ENCODE results near the gene ETNK2. TPM values are rescaled to one million over a fixed set of nuclear protein-coding genes. Genes with fewer than 3 reads are reported as not detected.

Gene ETNK2
- total and polyA plus RNA-seq, 2 donors (not counting 1 experiment from before 2014, with no cell fraction given), result 0.49 to 2.8 TPM

- H3K9ac ChIP-seq (ENCODE audit: low read length), result no peak overlapping the region
- CTCF ChIA-PET, result interaction anchor here (0.7 to 1.2 kb wide), 2 partner anchors 14 to 19 kb away, joined by 3 read pairs; no protein-coding TSS in a partner anchor
- H3K4me1 Mint-ChIP-seq, result no peaks in the 10 kb centered on the region
Measured at GRCh38 chr1:204143276-204144041, 8.4 kb downstream of the ETNK2 start.

More at GRCh38 chr1:204143276-204144041, 8.4 kb downstream of the ETNK2 start:
- H3K27me3 Mint-ChIP-seq, result peaks cover 23% of the 10 kb centered on the region
- DNase-seq (no peak), ATAC-seq (ENCODE audit: low read depth) (no peak)
- H3K9me3 ChIP-seq (ENCODE audit: control extremely low read depth in 1 of 3, control insufficient read depth in 2 of 3, insufficient read depth in 1 of 3, low read length in 2 of 3), result no peaks in the 10 kb centered on the region
- POLR2A ChIA-PET, result no interaction called here
- H3K4me3 ChIP-seq (ENCODE audit: control extremely low read depth in 1 of 5, extremely low read depth in 1 of 5, insufficient read depth in 1 of 5, low read depth in 2 of 5, low read length in 4 of 5), result no peak overlapping the region
- no peak overlapping the region for H3K4me2 ChIP-seq (replicated peaks; ENCODE audit: low read depth, low read length, poor library complexity, severe bottlenecking)
- intact Hi-C loops (cut with micrococcal nuclease), result no loop called here
- no peaks in the 10 kb centered on the region for H3K36me3 ChIP-seq (replicated peaks in 1 of 2; ENCODE audit: control extremely low read depth in 1 of 2, control insufficient read depth in 1 of 2, extremely low read depth in 1 of 2, insufficient read depth in 2 of 2, low read length in 1 of 2)
- no peaks in the 10 kb centered on the region for H3K4me1 ChIP-seq (ENCODE audit: control insufficient read depth in 2 of 2, insufficient read depth in 2 of 2, low read length in 2 of 2)
- no peaks in the 10 kb centered on the region for H3K9me3 Mint-ChIP-seq (ENCODE audit: insufficient read depth)
- TF ChIP-seq EZH2 (IDR thresholded peaks at IDR 0.05; ENCODE audit: borderline replicate concordance, insufficient read depth, low read depth, low read length, poor library complexity, severe bottlenecking), result no peak
- no peak for TF ChIP-seq CTCF (IDR thresholded peaks at IDR 0.05)
- H3K27ac Mint-ChIP-seq, result no peak overlapping the region
- H3K4me3 Mint-ChIP-seq, result no peak overlapping the region
- H3K79me2 ChIP-seq (ENCODE audit: control insufficient read depth, insufficient read depth, low read length), result no peaks in the 10 kb centered on the region
- H2AFZ ChIP-seq (ENCODE audit: insufficient read depth, low read depth, low read length, poor library complexity, severe bottlenecking), result no peak overlapping the region
- H3K27me3 ChIP-seq (replicated peaks in 1 of 4; ENCODE audit: control extremely low read depth in 1 of 4, control insufficient read depth in 3 of 4, insufficient read depth in 4 of 4, low read length in 3 of 4), result no peaks in the 10 kb centered on the region
- H3K27ac ChIP-seq (ENCODE audit: low read length in 2 of 2), result no peak overlapping the region
- H4K20me1 ChIP-seq (ENCODE audit: control insufficient read depth, insufficient read depth, low read length, poor library complexity, severe bottlenecking), result no peaks in the 10 kb centered on the region
- WGBS (ENCODE audit: insufficient coverage), result 92% methylated on average over 10 of the region's 14 CpGs
